Fibroblast of lung (primary cell): ENCODE results near the gene CCDC181. TPM values are rescaled to one million over a fixed set of nuclear protein-coding genes. Genes with fewer than 3 reads are reported as not detected.
A peak's percentile ranks its signal among the peaks of the same experiment; 100 is the strongest.

Experiments used
- DNase-seq, 2 donors: peaks; one replicate each; pipeline versions ENCODE4 v3.0.0 to v3.0.0-alpha.2; 2010; ENCODE audit warnings: low read depth in 2 of 2
- H2AFZ ChIP-seq: 2 replicates; pipeline ENCODE4 v1.5.1; 2012; ENCODE audit warnings: low read length, control low read depth, inconsistent platforms
- H3K27ac ChIP-seq: 2 replicates; pipeline ENCODE4 v1.5.1; 2011; ENCODE audit warnings: low read length, control low read depth; ENCODE audit not compliant: insufficient read depth
- H3K27me3 ChIP-seq: 2 replicates; pipeline ENCODE4 v1.5.1; 2011; ENCODE audit warnings: mild to moderate bottlenecking, low read length; ENCODE audit not compliant: control insufficient read depth, insufficient read depth
- H3K36me3 ChIP-seq: 2 replicates; pipeline ENCODE4 v1.5.1; 2011; ENCODE audit warnings: low read length; ENCODE audit not compliant: control insufficient read depth, insufficient read depth
- H3K4me1 ChIP-seq: 2 replicates; pipeline ENCODE4 v1.5.1; 2011; ENCODE audit warnings: low read length; ENCODE audit not compliant: control insufficient read depth, insufficient read depth; ENCODE audit errors: extremely low read depth
- H3K4me2 ChIP-seq: 2 replicates; pipeline ENCODE4 v1.5.1; 2011; ENCODE audit warnings: low read length, control low read depth; ENCODE audit not compliant: insufficient read depth; ENCODE audit errors: extremely low read depth
- H3K4me3 ChIP-seq, 4 experiments: fragments of 200-600 bp in 1 of 4; sonication (generic) in 1 of 4; replicated peaks in 1 of 4; 2 replicates each; pipeline ENCODE4 v1.5.1; 2011 to 2016; ENCODE audit warnings: low read length in 4 of 4, low read depth in 3 of 4, mild to moderate bottlenecking in 3 of 4, control low read depth in 2 of 4, inconsistent platforms in 1 of 4, mixed read lengths in 1 of 4; ENCODE audit not compliant: insufficient read depth in 1 of 4; ENCODE audit errors: control extremely low read depth in 1 of 4
- H3K79me2 ChIP-seq: 2 replicates; pipeline ENCODE4 v1.5.1; 2012; ENCODE audit warnings: mild to moderate bottlenecking, low read length, inconsistent platforms; ENCODE audit not compliant: control insufficient read depth, insufficient read depth
- H3K9ac ChIP-seq: 2 replicates; pipeline ENCODE4 v1.5.1; 2011; ENCODE audit warnings: mild to moderate bottlenecking, low read length, control low read depth; ENCODE audit not compliant: insufficient read depth
- H3K9me3 ChIP-seq: 2 replicates; pipeline ENCODE4 v1.5.1; 2012; ENCODE audit warnings: low read depth, low read length; ENCODE audit not compliant: control insufficient read depth, insufficient read depth
- H4K20me1 ChIP-seq: 2 replicates; pipeline ENCODE4 v1.5.1; 2011; ENCODE audit warnings: low read length; ENCODE audit not compliant: control insufficient read depth, insufficient read depth; ENCODE audit errors: extremely low read depth
- CTCF ChIP-seq, 2 donors: IDR thresholded peaks in 1 of 2; conservative IDR thresholded peaks in 1 of 2; 1 replicate in 1 of 2; 2 replicates in 1 of 2; pipeline ENCODE4 v1.5.1; 2011 to 2012; ENCODE audit warnings: low read length in 2 of 2, control low read depth in 1 of 2, inconsistent platforms in 1 of 2, low read depth in 1 of 2, mild to moderate bottlenecking in 1 of 2
- EZH2 ChIP-seq: IDR thresholded peaks from 2 replicates; pipeline ENCODE4 v1.5.1; 2012; ENCODE audit warnings: low read length, control low read depth, mild to moderate bottlenecking; ENCODE audit errors: missing control alignments
- polyA plus RNA-seq, 2 donors: library from polyadenylated mRNA; depleted of rRNA in 1 of 2; stranded (reverse) in 1 of 2; unstranded in 1 of 2; fragments of >200 nt; gene quantifications; 2 replicates each; pipeline ENCODE4 v1.2.1, GENCODE V29; 2011 to 2012; ENCODE audit warnings: missing spikeins in 1 of 2
- total RNA-seq: library from RNA; depleted of rRNA; stranded (reverse); fragments of >200 nt; gene quantifications from 2 replicates; pipeline ENCODE4 v1.2.1, GENCODE V29; 2014

CCDC181 gene
- total and polyA plus RNA-seq, 2 donors (not counting 1 experiment from before 2014, with no cell fraction given), result 0.40 to 0.66 TPM

GRCh38 chr1:169360415-169360814, 66.9 kb downstream of the CCDC181 start:
- H3K4me2 ChIP-seq, result no peak overlapping the region
- no peak overlapping the region for H3K4me3 ChIP-seq
- DNase-seq, result no peak
- peaks cover 2% of the 10 kb centered on the region for H3K79me2 ChIP-seq
- no peak overlapping the region for H2AFZ ChIP-seq
- H3K27ac ChIP-seq, result no peak overlapping the region
- no peaks in the 10 kb centered on the region for H3K27me3 ChIP-seq
- no peaks in the 10 kb centered on the region for H3K36me3 ChIP-seq
- H4K20me1 ChIP-seq, result no peaks in the 10 kb centered on the region
- H3K9me3 ChIP-seq, result no peaks in the 10 kb centered on the region
- TF ChIP-seq EZH2 (no peak), CTCF (conservative IDR thresholded peaks at IDR 0.05 in 1 of 2, IDR thresholded peaks at IDR 0.05 in 1 of 2; ENCODE audit: low read depth in 1 of 2, low read length in 2 of 2) (no peak)
- no peak overlapping the region for H3K9ac ChIP-seq
- H3K4me1 ChIP-seq, result peaks cover 4% of the 10 kb centered on the region

- TF ChIP-seq CTCF (conservative IDR thresholded peaks at IDR 0.05 in 1 of 2, IDR thresholded peaks at IDR 0.05 in 1 of 2; ENCODE audit: low read depth in 1 of 2, low read length in 2 of 2), result peak; percentile 58 to 65
- no peak for TF ChIP-seq EZH2
- no peak overlapping the region for H2AFZ ChIP-seq
- no peaks in the 10 kb centered on the region for H3K79me2 ChIP-seq
- H3K9ac ChIP-seq, result no peak overlapping the region
- H3K27ac ChIP-seq, result no peak overlapping the region
- H3K4me1 ChIP-seq, result no peaks in the 10 kb centered on the region
- H3K9me3 ChIP-seq, result no peaks in the 10 kb centered on the region
- no peak overlapping the region for H3K4me3 ChIP-seq
- H3K36me3 ChIP-seq, result no peaks in the 10 kb centered on the region
- DNase-seq, result peak; percentile 27 to 79
- H3K27me3 ChIP-seq, result no peaks in the 10 kb centered on the region
- H4K20me1 ChIP-seq, result no peaks in the 10 kb centered on the region
- H3K4me2 ChIP-seq, result no peak overlapping the region
These were observed 78.8 kb downstream of the CCDC181 start for GRCh38 chr1:169348383-169349036.

GRCh38 chr1:169347688-169348382, 79.4 kb downstream of the CCDC181 start:
- H3K36me3 ChIP-seq, result no peaks in the 10 kb centered on the region
- TF ChIP-seq CTCF (conservative IDR thresholded peaks at IDR 0.05 in 1 of 2, IDR thresholded peaks at IDR 0.05 in 1 of 2; ENCODE audit: low read depth in 1 of 2, low read length in 2 of 2) (no peak), EZH2 (no peak)
- no peaks in the 10 kb centered on the region for H3K27me3 ChIP-seq
- H4K20me1 ChIP-seq, result no peaks in the 10 kb centered on the region
- no peaks in the 10 kb centered on the region for H3K79me2 ChIP-seq
- no peaks in the 10 kb centered on the region for H3K9me3 ChIP-seq
- no peak overlapping the region for H3K4me2 ChIP-seq
- DNase-seq, result no peak
- H2AFZ ChIP-seq, result no peak overlapping the region
- H3K9ac ChIP-seq, result no peak overlapping the region
- no peaks in the 10 kb centered on the region for H3K4me1 ChIP-seq
- no peak overlapping the region for H3K27ac ChIP-seq
- no peak overlapping the region for H3K4me3 ChIP-seq
